Endothelial cell of umbilical vein (primary cell): ENCODE data around the gene DYNLRB2. TPM values are rescaled to one million over a fixed set of nuclear protein-coding genes. Genes with fewer than 3 reads are reported as not detected.

ENCODE experiments used
- BruUV-seq: library from RNA; stranded (reverse); fragments of 400-500 nt; replicated peaks from 2 replicates; lab custom pipeline; 2021; lab: Mats Ljungman, UMichigan
- CTCF ChIA-PET: fragments of 300-600, 350-600 bp; sonication (Branson Sonifier 250); formaldehyde crosslinking; loops from one replicate; lab custom pipeline; 2021; ENCODE audit warnings: antibody characterized with exemption, inconsistent platforms; lab: Charles Lee
- POLR2A ChIA-PET: fragments of 300-600, 350-600 bp; sonication (Branson Sonifier 250); formaldehyde crosslinking; loops from one replicate; lab custom pipeline; 2021; ENCODE audit warnings: antibody characterized with exemption, inconsistent platforms; lab: Charles Lee
- DNase-seq: peaks from one replicate; pipeline ENCODE4 v3.0.0-alpha.2; 2011; ENCODE audit warnings: low read depth, low spot score
- FAIRE-seq: peaks from 2 replicates; lab custom pipeline; 2011; peaks lifted over from hg19 to GRCh38; lab: Jason Lieb, UNC
- H2AFZ ChIP-seq: 2 replicates; pipeline ENCODE4 v1.6.0; 2012; ENCODE audit warnings: low read depth, low read length, control low read depth, inconsistent platforms
- H3K27ac ChIP-seq: 2 replicates; pipeline ENCODE4 v1.5.1; 2011; ENCODE audit warnings: low read depth, mild to moderate bottlenecking, control low read depth, low read length, moderate library complexity; ENCODE audit not compliant: insufficient read depth
- H3K27me3 ChIP-seq, 2 experiments: 2 replicates each; pipeline versions ENCODE4 v1.6.0 to v1.6.1; 2011; ENCODE audit warnings: low read length in 2 of 2, mixed read lengths in 1 of 2; ENCODE audit not compliant: control insufficient read depth in 2 of 2, insufficient read depth in 2 of 2
- H3K36me3 ChIP-seq, 2 experiments: 2 replicates in 1 of 2; 3 replicates in 1 of 2; pipeline ENCODE4 v1.5.1; 2011; ENCODE audit warnings: low read length in 2 of 2, mild to moderate bottlenecking in 1 of 2, moderate library complexity in 1 of 2; ENCODE audit not compliant: control insufficient read depth in 2 of 2, insufficient read depth in 2 of 2; ENCODE audit errors: extremely low read depth in 1 of 2
- H3K4me1 ChIP-seq: 3 replicates; pipeline ENCODE4 v1.5.1; 2011; ENCODE audit warnings: mild to moderate bottlenecking, low read length; ENCODE audit not compliant: control insufficient read depth, insufficient read depth; ENCODE audit errors: extremely low read depth
- H3K4me2 ChIP-seq: 2 replicates; pipeline ENCODE4 v1.6.1; 2011; ENCODE audit warnings: low read length, control low read depth, mixed read lengths; ENCODE audit not compliant: insufficient read depth
- H3K4me3 ChIP-seq, 3 experiments: fragments of 200-600 bp in 1 of 3; sonication (generic), shearing (Covaris generic) in 1 of 3; replicated peaks in 1 of 3; 2 replicates each; pipeline ENCODE4 v1.5.1; 2011 to 2016; ENCODE audit warnings: control low read depth in 3 of 3, low read length in 3 of 3, mild to moderate bottlenecking in 2 of 3, inconsistent platforms in 1 of 3, low read depth in 1 of 3, moderate library complexity in 1 of 3; ENCODE audit not compliant: insufficient read depth in 1 of 3
- H3K79me2 ChIP-seq: 2 replicates; pipeline ENCODE4 v1.6.0; 2012; ENCODE audit warnings: low read length, inconsistent platforms; ENCODE audit not compliant: control insufficient read depth, insufficient read depth
- H3K9ac ChIP-seq: replicated peaks from 2 replicates; pipeline ENCODE3; 2011; ENCODE audit warnings: low read length, control low read depth; ENCODE audit not compliant: insufficient read depth; ENCODE audit errors: extremely low read depth
- H3K9me1 ChIP-seq: replicated peaks from 3 replicates; pipeline ENCODE4 v1.6.0; 2011; ENCODE audit warnings: mild to moderate bottlenecking, low read length; ENCODE audit not compliant: control insufficient read depth, insufficient read depth; ENCODE audit errors: extremely low read depth
- H3K9me3 ChIP-seq: replicated peaks from 2 replicates; pipeline ENCODE4 v1.5.1; 2012; ENCODE audit warnings: low read length, inconsistent platforms; ENCODE audit not compliant: control insufficient read depth, insufficient read depth
- H4K20me1 ChIP-seq: replicated peaks from 2 replicates; pipeline ENCODE3; 2011; ENCODE audit warnings: mild to moderate bottlenecking, low read length; ENCODE audit not compliant: control insufficient read depth, insufficient read depth; ENCODE audit errors: extremely low read depth
- EZH2 ChIP-seq: IDR thresholded peaks from 2 replicates; pipeline ENCODE4 v1.6.1; 2012; ENCODE audit warnings: borderline replicate concordance, low read depth, mild to moderate bottlenecking, moderate library complexity, low read length, inconsistent platforms; ENCODE audit not compliant: severe bottlenecking
- FOS ChIP-seq: IDR thresholded peaks from 2 replicates; pipeline ENCODE4 v1.6.1; 2011; ENCODE audit warnings: mild to moderate bottlenecking, low read length, moderate library complexity, borderline replicate concordance; ENCODE audit not compliant: insufficient read depth
- GATA2 ChIP-seq: IDR thresholded peaks from 2 replicates; pipeline ENCODE4 v1.7.0; 2011; ENCODE audit warnings: low read depth, mild to moderate bottlenecking, moderate library complexity, mixed read lengths, low read length; ENCODE audit not compliant: insufficient read length, insufficient read depth
- JUN ChIP-seq: IDR thresholded peaks from 2 replicates; pipeline ENCODE4 v1.6.1; 2011; ENCODE audit warnings: borderline replicate concordance, low read depth; ENCODE audit not compliant: insufficient read length, insufficient read depth
- MYC ChIP-seq: IDR thresholded peaks from one replicate; pipeline ENCODE4 v1.6.1; 2011; ENCODE audit warnings: mild to moderate bottlenecking, low read depth, low read length
- POLR2A ChIP-seq: IDR thresholded peaks from 2 replicates; pipeline ENCODE4 v1.6.1; 2012; ENCODE audit warnings: low read depth, mild to moderate bottlenecking, control low read depth, low read length
- POLR2AphosphoS5 ChIP-seq: IDR thresholded peaks from 2 replicates; pipeline ENCODE4 v1.6.1; 2012; ENCODE audit warnings: low read depth, mild to moderate bottlenecking, control low read depth, low read length, moderate library complexity; ENCODE audit not compliant: insufficient read depth
- dilution Hi-C: fragments of 300-500 bp; cut with MboI; formaldehyde crosslinking; loops from one replicate; pipeline ENCODE4 v1.15.0; 2019; ENCODE audit warnings: low sequenced_read_pairs; ENCODE audit not compliant: extremely low pct_ligation_motif_present
- intact Hi-C: fragments of 100-400 bp; cut with micrococcal nuclease; formaldehyde crosslinking; loops from one replicate; pipeline ENCODE4 v1.10.0; 2022
- polyA plus RNA-seq, 4 experiments: library from polyadenylated mRNA; depleted of rRNA in 3 of 4; stranded (reverse) in 3 of 4; unstranded in 1 of 4; fragments of >200 nt; gene quantifications; 2 replicates each; pipeline versions ENCODE4 v1.2.1 to v1.2.3, GENCODE V29; 2011 to 2012; ENCODE audit warnings: missing spikeins in 1 of 4
- total RNA-seq: library from RNA; stranded (reverse); gene quantifications from 2 replicates; pipeline ENCODE4 v1.2.3, GENCODE V29; 2021
- TF ChIP-seq, protein P1 (sequence below), 2 donors: IDR thresholded peaks; 1 replicate in 1 of 2; 2 replicates in 1 of 2; pipeline ENCODE4 v1.5.1; 2011; ENCODE audit warnings: low read length in 2 of 2, mild to moderate bottlenecking in 2 of 2, moderate library complexity in 2 of 2, control low read depth in 1 of 2, inconsistent platforms in 1 of 2, low read depth in 1 of 2; ENCODE audit not compliant: insufficient read depth in 1 of 2; ENCODE audit errors: extremely low read depth in 1 of 2
- TF ChIP-seq, protein P2 (sequence below): IDR thresholded peaks from 2 replicates; pipeline ENCODE4 v1.6.1; 2011; ENCODE audit not compliant: insufficient read depth, insufficient read length

Gene DYNLRB2
- total and polyA plus RNA-seq, 2 donors (not counting 3 experiments of a cell fraction or from before 2014, with no cell fraction given): not detected

DNA sequence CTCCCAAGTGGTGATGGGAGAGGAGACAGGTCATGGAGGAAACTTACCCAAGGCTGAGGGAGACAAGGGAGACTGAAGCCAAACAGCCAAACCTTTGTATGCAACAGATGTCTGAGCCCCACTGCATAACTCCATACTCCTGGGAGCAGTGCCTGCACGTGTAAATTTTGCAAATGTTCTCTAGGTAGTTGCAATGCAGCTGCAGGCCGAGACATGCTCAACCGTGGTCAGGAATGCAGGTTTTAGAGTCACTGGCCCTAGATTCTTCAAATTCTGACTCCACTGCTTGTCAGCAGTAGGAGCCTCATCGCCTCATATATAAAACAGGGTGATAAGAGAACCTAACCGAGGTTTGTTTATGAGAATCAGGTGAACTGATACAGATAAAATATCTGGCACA is 11.5 kb downstream of the DYNLRB2 start:
- DNase-seq (no peak), FAIRE-seq (no peak)
- H3K36me3 ChIP-seq: no peaks in the 10 kb centered on the region
- intact Hi-C loops (no loop called here), dilution Hi-C loops (no loop called here)
- H3K27ac ChIP-seq: no peak overlapping the region
- no peak overlapping the region for H3K4me2 ChIP-seq
- ChIA-PET CTCF (no interaction called here), POLR2A (no interaction called here)
- H3K4me3 ChIP-seq: no peak overlapping the region
- no peaks in the 10 kb centered on the region for H3K9me1 ChIP-seq
- peaks cover 3 to 13% of the 10 kb centered on the region in 2 experiments for H3K27me3 ChIP-seq
- no peaks in the 10 kb centered on the region for H3K79me2 ChIP-seq
- no peaks in the 10 kb centered on the region for H4K20me1 ChIP-seq
- TF ChIP-seq JUN (no peak), POLR2A (no peak), MYC (no peak), POLR2AphosphoS5 (no peak), GATA2 (no peak), FOS (no peak), EZH2 (no peak)
- TF ChIP-seq, protein P1, sequence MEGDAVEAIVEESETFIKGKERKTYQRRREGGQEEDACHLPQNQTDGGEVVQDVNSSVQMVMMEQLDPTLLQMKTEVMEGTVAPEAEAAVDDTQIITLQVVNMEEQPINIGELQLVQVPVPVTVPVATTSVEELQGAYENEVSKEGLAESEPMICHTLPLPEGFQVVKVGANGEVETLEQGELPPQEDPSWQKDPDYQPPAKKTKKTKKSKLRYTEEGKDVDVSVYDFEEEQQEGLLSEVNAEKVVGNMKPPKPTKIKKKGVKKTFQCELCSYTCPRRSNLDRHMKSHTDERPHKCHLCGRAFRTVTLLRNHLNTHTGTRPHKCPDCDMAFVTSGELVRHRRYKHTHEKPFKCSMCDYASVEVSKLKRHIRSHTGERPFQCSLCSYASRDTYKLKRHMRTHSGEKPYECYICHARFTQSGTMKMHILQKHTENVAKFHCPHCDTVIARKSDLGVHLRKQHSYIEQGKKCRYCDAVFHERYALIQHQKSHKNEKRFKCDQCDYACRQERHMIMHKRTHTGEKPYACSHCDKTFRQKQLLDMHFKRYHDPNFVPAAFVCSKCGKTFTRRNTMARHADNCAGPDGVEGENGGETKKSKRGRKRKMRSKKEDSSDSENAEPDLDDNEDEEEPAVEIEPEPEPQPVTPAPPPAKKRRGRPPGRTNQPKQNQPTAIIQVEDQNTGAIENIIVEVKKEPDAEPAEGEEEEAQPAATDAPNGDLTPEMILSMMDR (IDR thresholded peaks at IDR 0.05; ENCODE audit: extremely low read depth in 1 of 2, insufficient read depth in 1 of 2, low read depth in 1 of 2, low read length in 2 of 2): no peak
- TF ChIP-seq, protein P2, sequence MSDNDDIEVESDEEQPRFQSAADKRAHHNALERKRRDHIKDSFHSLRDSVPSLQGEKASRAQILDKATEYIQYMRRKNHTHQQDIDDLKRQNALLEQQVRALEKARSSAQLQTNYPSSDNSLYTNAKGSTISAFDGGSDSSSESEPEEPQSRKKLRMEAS: no peak
- no peak overlapping the region for H2AFZ ChIP-seq
- BruUV-seq: no TSS peak
- no peaks in the 10 kb centered on the region for H3K9me3 ChIP-seq
- H3K9ac ChIP-seq: no peak overlapping the region
- no peaks in the 10 kb centered on the region for H3K4me1 ChIP-seq
